HG03135 (cell line): ENCODE data around the gene RPP21.
"Not testable (repeated sequence)": the region's sequence is repeated elsewhere in the genome, so short reads cannot be mapped to it uniquely, and the experiment has no call there.

Source experiments
- ATAC-seq: cut with Tn5 transposase; IDR thresholded peaks from one replicate; pipeline ENCODE4 v1.9.1; 2021; ENCODE audit warnings: mild to moderate bottlenecking, moderate library complexity; ENCODE audit not compliant: unreplicated experiment

The RPP21 gene

GRCh38 chr6:30369280-30369679 is 24.3 kb downstream of the RPP21 start:
- not testable (repeated sequence) for ATAC-seq

DNA sequence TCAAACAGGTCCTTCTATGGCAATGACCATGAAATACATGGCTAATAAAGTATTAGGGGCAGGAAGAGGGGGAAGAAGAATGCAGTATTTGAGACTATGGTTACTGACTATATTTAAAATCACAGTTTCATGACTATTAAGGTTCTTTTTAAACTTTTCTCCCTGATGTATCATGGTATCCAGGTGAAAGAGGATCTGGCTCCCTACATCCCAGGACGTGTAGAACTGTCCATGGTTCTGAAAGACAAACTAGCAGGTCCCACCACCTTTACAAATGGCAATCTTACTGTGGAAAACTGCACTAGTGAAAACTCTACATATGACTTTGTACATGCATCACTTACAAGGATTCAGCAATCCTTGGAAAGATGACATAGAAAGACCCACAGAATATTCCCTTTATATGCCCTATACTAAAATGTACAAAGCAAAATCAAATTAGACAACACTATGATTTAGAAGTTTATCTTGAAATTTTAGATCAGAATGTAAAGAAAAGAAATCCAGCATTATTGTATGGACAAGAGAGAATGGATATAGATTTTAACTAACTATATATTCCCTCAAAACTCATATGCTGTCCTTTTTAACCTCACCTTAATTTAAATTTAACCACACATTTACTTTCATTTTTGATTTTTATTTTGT is 33.5 kb downstream of the RPP21 start:
- no peak for ATAC-seq

DNA sequence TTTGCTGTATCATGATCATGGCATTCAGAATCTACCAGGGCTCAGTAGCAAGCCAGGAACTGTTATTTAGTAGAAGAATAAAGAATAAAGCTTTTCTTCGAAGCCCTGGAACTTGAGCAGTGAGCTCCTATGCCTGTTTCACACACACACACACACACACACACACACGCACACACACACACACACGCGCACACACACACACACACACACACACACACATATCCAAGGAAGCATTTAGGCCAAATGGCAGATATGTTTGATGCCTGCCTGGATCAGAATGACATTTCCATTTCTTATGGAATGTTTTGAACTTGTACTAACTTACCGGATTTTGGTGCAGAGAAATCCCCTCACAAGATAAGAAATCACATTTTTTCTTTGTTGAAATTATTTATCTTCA is 35.5 kb downstream of the RPP21 start:
- ATAC-seq, result no peak

GRCh38 chr6:30386166-30386565 is 41.2 kb downstream of the RPP21 start:
- ATAC-seq, result no peak

DNA sequence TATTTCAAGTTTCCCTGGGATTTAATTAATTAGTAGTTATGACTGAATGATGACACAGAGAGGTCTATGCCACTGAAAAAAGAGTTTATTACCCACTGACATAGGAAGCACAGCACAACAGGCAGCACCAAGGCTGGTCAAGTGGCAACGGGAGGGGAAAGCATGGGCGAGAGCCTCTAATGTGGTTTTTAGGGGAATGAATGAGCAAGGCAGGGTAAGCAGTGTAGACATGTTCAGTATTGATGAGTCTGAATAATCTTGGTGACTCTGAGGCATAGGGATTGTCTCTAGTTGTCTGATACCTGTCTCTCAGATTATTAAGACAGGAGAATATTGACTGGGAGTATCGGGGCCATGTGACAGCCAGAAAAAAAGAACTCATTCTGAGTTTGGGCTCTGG is 46.3 kb downstream of the RPP21 start:
- ATAC-seq, result no peak

GRCh38 chr6:30394139-30394538 is 49.2 kb downstream of the RPP21 start:
- no peak for ATAC-seq
